Activated CD4-positive, alpha-beta T cell treated with anti-CD3 and anti-CD28 coated beads, Interleukin-2, amount 50 U/mL, for 1 hour (primary cell): ENCODE measurements around the gene SDCBP2.

ENCODE experiments used
- DNase-seq: peaks from one replicate; pipeline ENCODE4 v3.0.0-alpha.2; 2020

Gene SDCBP2

DNA sequence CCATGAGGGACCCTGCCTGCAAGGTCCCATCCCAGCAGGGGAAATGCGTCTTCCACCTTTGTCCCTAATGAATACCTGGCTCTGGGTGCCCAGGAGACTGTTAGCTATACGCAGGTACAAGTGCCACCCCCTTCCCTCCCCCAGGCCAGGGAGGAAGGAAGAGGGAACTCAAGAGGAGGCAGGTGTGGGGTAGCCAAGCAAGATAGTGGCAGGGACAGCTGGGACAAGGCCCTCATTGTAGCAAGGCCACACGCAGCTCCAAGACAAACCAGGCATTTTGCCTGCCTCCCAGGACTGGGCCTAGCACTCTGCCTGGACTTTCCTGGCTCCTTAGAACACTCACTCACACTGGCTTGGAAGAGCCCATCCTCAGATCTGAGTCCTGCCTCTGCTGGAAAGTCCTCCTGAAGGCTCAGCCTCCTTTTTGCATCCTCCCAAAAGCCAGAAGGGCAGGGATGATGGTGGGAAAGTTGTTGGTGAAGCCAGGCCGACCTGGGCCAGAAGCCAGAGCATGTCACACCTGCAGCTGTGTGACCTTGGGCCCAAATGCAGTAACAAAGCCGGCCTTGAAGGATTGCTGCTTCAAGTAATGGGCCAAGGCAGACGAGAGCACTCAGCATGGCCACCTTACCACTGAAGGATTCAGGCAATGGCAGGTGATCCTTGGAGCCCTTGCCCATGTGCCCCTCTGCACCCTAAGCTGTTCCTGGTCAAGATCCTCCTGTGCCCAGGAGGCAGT lies 35.1 kb downstream of the SDCBP2 start:
- DNase-seq: no peak

DNA sequence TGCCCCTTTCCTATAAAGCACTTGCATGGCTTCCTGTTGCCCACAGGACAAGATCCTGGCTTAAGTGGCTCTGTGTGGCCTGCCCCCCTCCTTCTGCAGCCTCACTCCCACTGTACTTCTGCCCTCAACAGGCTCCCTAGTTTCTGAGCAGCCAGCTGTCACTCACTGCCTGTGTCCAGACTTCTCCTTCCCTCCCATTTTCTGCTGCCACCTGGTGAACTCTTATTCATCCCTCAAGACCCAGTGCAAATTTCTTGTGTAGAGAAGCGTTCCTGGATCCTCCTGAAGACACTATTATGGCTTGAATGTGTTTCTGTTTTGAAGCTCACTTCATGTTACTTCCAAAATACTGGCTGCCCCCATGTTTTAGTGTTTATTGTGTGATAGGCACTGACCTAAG lies 36.3 kb downstream of the SDCBP2 start:
- DNase-seq: no peak

DNA sequence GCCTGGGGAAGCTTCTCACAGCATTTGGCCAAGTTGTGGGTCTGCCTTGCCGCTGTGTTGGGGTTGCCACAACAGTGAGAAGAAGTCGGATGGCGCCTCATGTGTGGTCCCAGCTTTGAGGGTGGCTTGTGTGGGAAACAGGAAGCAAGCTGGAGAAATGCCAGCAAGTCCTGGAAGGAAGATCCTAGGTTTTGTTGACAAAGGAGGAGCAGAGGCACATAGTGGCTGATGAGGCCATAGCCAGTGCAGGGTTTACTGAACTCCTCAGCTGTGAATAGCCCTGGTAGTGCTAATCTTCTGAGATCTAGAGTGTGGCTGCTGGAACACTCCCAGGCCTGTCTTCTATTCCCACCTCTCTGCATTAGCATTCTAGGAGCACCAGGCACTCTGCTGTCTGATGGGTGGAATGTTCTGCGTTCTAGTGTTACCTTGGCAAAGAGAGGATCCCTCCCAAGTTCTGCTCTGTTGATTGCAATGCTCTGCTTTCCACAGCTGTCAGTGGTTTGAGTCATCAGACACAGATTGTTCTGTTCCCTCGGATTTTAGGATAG lies 37.7 kb downstream of the SDCBP2 start:
- DNase-seq: no peak

DNA sequence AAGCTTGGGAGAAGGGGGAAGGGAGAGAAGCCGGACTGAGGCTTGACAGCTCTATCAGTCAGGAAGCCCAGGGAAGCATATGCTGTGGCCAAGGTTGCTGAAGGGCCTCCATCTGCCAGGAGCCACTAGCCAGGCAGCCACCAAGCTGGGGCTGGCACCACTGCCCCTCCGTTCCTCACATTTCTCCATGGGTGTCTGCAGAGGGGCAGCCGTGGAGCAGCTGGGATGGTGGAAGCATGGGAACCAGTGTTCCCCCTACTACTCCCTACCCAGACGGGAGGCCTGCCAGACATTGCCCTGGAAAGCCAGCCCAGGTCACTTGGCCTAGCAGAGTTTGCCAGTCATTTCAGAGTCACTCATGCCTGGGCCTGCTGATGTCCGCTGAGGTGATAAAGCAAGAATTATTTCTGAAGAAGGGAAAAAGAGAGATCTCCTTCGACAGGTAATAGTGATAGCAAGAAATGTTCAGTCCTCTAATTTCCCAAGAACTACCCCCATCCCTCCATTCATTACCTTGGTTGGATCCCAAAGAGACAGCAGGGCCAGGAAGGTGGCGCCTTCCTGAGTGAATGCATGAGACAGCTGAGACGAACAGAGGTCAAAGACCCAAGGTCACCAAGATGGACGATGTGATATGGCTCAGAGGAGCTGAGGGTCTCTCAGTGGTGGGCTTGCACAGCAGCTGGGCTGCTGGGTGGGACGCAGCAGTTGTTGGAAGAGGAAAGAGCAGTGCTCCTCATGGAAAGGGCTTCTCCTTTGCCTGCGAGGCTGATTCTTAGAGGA lies 41.0 kb downstream of the SDCBP2 start:
- DNase-seq: no peak

DNA sequence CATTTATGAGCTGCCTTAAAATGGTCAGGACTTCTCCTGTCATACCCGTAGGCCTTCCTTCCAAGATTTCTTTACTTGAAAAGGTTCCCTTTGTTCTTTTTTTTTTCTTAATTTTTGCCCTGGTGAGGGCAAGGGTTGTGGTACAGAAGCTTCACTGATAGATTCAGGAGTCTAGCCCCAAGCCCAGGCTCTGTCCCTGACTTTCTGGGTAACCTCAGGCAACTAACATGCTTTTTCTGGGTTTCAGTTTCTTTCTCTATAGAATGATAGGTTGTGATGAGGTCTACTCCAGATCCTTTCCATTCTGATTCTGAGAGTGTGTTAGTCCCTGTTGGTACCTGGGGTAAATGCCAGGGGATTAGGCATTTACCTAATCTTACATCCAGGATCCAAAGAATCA lies 41.6 kb downstream of the SDCBP2 start:
- no peak for DNase-seq

DNA sequence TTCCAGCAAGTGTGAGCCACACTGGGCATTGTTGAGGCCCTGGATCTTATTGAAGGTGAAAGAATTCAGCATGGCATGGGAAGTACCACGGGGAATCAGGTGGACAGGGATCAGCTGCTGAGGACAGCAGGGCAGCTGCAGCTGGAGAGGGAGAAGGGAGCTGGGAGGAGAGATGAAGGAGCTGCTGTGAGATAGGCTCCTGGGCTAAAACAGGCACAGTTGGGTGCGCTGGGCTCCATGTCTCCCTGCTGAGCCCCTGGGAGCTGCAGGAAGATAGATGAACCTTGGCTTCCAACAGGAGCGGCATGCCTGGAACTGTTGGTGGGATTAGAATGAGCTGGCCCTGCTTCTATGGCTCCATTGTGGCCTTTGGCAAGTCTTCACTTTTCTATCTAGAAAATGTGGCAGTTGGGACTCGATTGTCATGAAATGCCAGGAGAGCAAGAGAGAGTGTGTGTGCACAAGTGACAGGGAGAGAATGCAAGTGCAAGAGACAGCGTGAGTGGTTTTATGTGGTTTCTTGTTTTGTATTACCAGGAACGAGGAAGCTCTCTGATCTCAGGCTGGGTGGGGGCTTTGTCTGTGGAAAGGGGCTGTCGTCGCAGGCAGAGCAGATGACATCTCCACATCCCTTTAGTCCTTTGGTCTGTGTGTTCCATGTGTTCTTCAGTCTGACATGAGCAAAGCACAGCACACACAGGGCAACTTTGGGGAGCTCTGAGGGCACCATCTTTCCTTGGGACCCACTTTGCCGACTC lies 42.5 kb downstream of the SDCBP2 start:
- DNase-seq: peak; percentile 29

DNA sequence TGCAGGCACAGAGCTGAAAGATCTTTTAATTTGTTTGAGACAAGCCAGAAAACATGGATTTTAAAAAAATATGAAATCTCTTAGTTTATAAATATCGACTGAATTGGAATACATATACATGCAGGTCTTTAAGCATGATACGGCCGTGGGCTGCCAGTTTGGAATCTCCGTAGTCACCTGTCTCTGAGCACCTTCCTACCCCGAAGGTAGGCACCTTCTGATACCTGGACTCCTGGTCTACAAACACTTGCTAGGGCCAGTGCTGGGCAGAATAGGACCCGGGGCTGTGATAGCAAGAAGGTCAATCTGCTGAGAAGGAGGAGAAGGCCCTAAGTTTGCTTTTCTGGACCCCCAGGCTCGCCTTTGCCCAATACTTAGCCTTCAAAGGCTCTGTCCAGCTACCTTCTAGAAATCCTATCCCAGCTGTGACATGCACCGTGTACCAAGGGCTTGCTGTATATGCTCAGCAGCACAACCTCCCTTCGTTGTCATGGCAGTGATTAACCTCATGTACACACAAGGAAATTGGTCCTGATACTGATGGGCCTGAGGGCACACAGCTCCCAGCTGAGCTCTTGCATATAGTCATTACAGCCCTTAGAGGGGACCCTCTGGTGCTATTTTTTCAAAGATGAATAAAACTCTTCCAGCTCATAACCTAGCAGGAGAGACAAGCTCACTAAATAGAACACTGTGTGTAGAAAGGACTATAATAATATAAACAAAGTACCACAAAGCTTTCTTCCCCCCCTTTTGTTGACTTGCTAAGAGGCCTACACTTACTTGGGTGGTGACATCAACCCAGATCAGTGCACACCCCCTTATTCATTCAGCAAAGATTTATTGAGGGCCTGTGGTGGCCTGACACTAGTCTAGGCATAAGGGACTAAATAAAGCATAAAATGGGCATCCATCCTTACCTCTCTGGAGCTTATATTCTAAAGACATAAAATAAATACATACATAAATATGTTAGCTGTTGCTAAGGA lies 45.1 kb downstream of the SDCBP2 start:
- no peak for DNase-seq

DNA sequence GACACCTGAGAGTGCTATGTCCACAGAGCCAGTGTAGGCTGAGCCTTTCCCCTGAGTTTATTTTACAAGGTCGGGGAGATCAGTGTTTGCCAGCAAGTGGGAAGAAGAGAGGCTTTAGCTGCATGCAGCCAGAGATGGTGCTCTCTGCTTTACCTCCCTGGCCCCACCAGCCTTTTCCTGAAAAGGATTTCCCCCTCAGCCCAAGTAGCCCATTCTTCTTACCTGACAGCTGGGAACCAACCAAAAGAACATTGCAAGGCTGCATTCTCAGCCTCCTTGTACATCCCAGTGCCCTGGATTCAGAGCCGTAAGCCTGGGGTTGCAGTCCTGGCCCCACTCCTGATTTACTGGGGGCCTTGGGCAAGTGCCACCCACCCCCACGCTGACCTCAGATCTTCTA lies 46.0 kb downstream of the SDCBP2 start:
- DNase-seq: no peak

DNA sequence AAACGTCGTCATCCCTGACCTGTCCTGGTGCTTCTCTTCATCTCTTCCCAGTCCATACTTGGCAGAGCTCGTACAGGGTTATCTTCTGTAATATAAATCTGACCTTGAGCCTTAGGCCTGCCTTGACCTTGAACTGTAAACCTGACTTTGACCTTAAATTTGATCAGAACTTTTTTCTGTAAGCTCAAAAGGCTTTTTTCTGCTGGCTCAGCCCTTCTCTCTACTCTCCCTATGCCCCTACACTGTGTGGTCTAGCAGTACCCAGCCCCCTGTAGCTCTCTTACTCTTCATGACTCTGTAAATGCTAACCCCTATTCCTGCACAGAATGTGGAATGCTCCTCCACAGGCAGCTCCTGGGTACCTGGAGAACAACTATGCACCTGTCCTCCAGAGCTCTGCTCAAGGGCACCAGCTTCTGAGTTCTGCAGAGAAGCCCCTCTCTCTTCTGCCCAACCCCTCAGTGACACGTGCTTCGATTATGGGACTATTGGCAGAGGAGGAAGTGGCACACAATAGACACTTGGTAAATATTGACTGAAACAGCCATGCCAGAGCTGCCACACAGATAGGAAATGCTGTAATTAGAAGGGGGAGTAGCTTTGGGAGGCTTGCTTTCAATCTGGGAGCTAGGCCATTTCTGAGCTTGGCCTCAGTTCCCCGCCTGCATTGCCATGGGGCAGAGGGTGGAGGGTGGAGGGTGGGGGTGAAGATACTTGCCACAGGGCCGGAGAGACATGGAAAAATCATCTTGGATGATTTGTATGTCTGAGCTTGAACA lies 47.5 kb downstream of the SDCBP2 start:
- no peak for DNase-seq

DNA sequence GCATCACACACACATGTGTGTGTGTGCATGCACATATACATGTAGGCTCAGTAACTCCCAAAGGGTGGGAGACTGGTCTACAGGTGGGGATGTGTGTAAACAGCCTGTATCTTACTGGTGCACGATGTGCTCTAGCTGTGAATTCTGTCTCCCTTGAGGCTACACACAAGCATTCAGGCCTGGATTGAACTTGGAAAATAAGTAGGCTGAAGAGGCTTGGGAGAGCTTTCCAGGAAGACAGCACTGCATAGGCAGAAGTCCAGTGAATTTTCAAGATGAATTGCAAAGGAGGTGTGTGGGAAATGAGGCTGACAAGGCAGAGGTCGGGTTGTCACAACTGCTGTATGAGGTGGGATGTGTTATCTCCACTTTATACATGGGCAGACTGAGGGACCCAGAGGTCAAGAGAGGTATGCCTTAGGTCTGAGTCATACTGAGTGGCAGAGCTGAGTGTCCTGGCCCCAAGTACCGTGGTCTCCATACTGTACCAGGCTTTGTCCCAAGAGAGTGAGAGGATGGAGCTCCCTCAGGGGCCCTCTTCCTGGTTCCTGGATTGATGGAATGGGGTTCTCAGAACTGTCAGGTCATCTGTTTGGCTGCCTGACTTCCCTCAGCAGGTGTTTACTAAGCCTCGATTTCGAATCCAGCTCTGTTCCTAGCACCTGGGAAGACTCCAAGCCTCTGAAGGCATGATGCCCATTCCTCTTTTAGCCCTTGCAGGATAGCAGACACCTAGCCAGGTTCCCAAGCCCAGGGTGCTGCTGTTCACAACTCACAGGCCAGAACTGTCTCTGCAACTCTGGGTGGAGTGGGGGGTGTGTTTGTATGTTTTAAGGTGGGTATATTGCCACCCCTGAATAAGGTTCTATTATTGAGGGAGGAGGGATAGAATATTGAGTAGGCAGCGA lies 48.5 kb downstream of the SDCBP2 start:
- no peak for DNase-seq

DNA sequence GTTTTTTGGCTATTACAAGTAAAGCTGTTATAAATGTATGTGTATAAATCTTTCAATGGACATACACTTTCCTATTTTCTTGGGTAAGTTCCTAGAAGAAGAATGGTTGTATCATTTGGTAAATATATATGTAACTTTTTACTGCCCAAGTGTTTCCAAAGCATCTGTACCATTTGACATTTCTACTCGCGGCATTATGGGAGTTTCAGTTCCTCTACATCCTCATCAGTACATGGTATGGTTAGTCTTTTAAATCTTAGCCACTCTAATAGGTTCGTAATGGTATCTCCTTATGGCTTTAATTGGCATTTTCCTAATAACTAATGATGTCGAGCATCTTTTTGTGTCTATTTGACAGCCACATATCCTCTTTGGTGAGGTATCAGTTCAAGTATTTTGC lies 49.9 kb downstream of the SDCBP2 start:
- no peak for DNase-seq

DNA sequence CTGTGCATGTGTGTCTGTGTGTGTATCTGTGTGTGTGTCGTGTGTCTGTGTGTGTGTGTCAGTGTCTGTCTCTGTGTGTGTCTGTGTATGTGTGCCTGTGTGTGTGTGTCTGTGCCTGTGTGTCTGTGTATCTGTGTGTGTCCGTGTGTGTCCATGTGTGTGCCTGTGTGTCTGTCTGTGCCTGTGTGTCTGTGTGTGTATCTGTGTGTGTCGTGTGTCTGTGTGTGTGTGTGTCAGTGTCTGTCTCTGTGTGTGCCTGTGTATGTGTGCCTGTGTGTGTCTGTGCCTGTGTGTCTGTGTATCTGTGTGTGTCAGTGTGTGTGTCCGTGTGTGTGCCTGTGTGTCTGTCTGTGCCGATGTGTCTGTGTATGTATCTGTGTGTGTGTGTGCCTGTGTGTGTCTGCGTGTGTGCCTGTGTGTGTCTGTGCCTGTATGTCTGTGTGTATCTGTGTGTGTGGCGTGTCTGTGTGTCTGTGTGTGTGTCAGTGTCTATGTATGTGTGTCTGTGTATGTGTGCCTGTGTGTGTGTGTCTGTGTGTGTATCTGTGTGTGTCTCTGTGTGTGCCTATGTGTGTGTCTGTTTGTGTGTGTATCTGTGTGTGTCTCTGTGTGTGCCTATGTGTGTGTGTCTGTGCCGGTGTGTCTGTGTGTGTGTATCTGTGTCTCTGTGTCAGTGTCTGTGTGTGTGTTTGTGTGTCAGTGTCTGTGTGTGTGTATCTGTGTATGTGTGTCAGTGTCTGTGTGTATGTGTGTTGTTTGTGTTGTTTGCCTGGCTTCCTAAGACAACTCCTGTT lies 51.2 kb downstream of the SDCBP2 start:
- no peak for DNase-seq

DNA sequence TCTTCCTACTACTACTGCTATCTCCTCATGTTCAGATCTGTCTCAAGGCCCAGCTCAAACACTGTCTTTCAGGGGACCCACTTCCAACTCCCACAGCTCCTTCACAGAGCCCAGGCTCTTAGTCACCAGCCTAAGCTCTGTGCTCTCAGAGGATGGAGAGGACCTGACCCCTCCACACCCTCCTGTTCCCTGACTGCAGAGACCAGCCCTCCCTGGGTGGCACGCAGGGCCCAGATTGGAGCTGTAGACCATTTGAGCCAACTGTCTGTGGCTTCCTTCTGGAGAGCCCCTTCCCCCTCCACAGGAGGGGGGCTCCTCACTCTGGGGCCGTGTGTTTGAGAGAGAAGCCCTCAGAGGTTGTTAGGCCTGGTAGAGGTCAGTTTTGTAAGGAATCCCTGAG lies 53.0 kb downstream of the SDCBP2 start:
- no peak for DNase-seq

DNA sequence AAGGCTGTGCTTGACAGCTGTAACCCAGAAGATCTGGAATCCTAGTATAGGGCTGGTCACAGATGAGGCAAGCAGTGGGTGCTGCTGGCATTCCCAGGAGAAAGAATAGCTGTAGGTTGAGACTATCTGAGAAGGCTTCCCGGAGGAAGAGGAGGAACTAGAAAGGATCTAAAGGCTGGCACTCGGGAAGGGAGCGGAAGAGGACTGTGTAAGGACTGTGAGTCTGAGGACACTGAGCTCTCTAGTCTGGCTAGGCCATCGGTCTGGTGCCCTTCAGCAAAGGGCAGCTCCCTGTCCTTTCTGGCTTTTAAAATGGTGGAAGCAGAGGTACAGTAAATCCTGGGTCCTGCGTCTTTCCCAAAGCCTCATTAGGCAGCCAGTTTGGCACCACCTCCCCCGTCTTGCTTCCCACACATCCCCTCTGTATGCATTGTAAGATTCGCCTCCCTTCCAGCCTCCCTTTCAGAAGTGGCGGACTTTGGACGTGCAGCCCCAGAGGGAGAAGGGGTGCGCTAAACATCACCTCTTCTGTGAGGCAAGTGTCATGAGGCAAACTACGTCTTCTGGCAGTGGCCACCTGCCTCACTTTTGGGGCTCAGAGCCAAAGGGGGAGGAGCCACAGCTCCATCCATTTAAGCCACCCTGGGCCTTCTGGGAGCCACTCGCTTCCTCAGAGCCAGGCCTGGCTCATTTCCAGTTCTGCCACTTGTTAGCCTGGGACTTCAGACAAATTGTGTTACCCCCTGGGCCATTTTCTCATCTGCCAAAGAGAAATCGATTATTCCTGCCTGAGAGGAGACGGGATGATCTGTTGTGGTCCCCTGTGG lies 54.2 kb downstream of the SDCBP2 start:
- no peak for DNase-seq

DNA sequence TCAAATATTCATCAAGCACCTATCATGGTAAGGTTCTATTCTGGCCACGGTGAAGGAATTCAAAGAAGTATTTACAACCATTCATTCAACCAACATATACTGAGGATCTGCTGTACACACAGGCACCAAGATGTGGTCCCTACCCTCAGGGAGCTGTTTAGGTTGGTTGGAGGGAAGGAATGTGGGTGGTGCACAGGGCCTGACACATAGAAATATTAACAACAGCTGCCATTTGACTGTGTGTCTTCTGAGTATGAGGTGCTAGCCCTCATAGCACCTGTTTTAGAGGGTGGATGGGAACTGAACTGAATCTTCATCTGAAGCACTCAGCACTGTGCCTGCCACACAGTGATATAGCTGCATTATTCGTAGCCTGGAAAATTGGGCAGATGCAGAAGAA lies 55.6 kb downstream of the SDCBP2 start:
- no peak for DNase-seq

DNA sequence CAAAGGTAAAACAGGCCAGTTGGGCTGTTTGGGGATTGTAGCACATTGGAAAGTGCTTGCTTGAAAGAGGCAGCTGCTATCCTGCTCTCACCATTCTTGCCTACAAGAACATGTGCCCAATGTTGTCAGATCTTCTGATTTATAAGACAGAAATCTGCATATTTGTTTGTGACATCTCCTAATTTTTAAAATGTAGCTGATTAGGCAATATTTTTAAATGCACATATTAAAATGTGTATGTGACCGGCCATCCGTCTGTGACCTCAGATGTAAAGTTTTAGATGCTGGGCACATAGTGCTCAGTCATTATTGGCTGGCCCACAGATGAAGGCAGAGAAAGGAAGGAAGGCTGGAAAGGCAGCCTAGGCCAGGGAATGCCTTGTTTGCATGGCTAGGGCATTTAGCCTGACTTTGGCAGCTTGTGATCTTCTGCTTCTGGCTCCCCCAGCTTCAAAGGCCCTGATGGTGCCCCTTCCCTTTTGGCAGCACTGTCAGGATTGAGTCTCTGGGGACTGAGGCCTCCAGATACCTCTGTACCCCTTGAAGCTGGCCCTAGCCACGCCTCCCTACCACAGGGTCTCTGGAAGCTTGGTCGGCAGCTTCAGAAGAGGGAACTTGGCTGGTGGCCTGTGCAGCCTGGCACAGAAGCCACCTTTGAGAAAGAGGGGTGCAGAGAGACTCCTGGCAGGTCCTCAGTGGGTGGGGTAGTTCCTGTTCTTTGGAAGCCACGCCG lies 56.4 kb downstream of the SDCBP2 start:
- no peak for DNase-seq

DNA sequence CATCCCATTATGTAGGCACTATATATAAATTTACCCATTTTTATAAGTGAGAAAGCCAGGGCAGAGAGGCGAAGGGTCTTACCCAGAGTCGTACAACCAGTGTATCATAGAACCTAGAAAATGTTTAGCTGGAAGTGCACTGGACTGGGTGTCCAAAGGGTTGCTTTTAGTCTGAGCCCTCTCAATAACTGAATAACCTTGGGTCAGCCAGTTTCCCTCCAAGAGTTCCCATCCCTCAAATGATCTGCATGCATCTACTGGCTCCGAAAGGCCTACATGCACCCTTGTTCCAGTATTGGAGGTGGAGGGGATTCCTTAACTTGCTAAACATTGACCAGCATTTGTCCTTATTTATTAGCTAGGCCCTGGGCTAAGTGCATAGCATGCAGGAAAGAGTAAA lies 59.1 kb downstream of the SDCBP2 start:
- no peak for DNase-seq

DNA sequence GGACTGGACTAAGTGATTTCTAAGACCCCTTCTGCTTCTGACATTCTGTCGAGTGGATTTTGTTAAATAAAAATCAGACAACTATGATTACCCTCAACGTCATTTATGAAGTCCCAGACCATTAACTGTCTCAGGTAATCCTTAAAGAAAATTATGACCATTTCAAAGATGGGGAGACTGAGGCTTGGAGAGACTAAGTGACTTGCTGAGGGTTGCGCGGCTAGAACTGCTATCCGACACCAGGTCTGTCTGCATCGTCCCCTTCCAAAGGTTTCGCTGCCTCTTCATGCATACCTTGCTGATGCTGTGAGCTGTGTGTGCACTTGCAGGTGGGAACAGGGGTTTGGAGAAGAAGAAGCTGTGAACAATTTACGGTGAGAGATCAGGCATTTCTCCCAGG lies 59.7 kb downstream of the SDCBP2 start:
- DNase-seq: no peak
